Effector CD4-positive, alpha-beta T cell (primary cell): Measurements from ENCODE around the gene OCSTAMP. TPM values are rescaled to one million over a fixed set of nuclear protein-coding genes. Genes with fewer than 3 reads are reported as not detected.

Experiments
- DNase-seq: peaks from one replicate; pipeline ENCODE4 v3.0.0-alpha.2; 2020
- total RNA-seq: gene quantifications from one replicate; lab custom pipeline; 2026; lab: John Stamatoyannopoulos, UW

Gene OCSTAMP
- total RNA-seq = not detected

- DNase-seq = no peak
These were observed at the start of gene OCSTAMP for GRCh38 chr20:46550461-46550860. Gene OCSTAMP, minus strand, starts transcription at chr20:46550654. Its CDS starts 94 bp downstream, at chr20:46550560.

GRCh38 chr20:46599227-46599987 is 49.0 kb upstream of the OCSTAMP start:
- DNase-seq = no peak

GRCh38 chr20:46595933-46596332 is 45.5 kb upstream of the OCSTAMP start:
- no peak for DNase-seq

GRCh38 chr20:46594725-46595124 is 44.3 kb upstream of the OCSTAMP start:
- DNase-seq = no peak

- no peak for DNase-seq
These were observed 42.3 kb upstream of the OCSTAMP start for GRCh38 chr20:46592580-46593362.

- no peak for DNase-seq
These were observed 40.0 kb upstream of the OCSTAMP start for GRCh38 chr20:46590443-46590842.

- no peak for DNase-seq
These were observed 38.4 kb upstream of the OCSTAMP start for GRCh38 chr20:46588532-46589511.

GRCh38 chr20:46587986-46588385 is 37.5 kb upstream of the OCSTAMP start:
- no peak for DNase-seq

GRCh38 chr20:46586724-46587123 is 36.3 kb upstream of the OCSTAMP start:
- DNase-seq = no peak

GRCh38 chr20:46584508-46584907 is 34.1 kb upstream of the OCSTAMP start:
- no peak for DNase-seq

- DNase-seq = no peak
These were observed 33.2 kb upstream of the OCSTAMP start for GRCh38 chr20:46583411-46584214.

GRCh38 chr20:46582648-46583047 is 32.2 kb upstream of the OCSTAMP start:
- no peak for DNase-seq

- no peak for DNase-seq
These were observed 30.9 kb upstream of the OCSTAMP start for GRCh38 chr20:46581391-46581790.

GRCh38 chr20:46580613-46581205 is 30.3 kb upstream of the OCSTAMP start:
- no peak for DNase-seq

GRCh38 chr20:46578745-46579144 is 28.3 kb upstream of the OCSTAMP start:
- no peak for DNase-seq

- DNase-seq = no peak
These were observed 26.4 kb upstream of the OCSTAMP start for GRCh38 chr20:46576774-46577395.

GRCh38 chr20:46575937-46576461 is 25.5 kb upstream of the OCSTAMP start:
- DNase-seq = no peak

- no peak for DNase-seq
These were observed 24.9 kb upstream of the OCSTAMP start for GRCh38 chr20:46575394-46575793.

- no peak for DNase-seq
These were observed 23.5 kb upstream of the OCSTAMP start for GRCh38 chr20:46573788-46574584.

- DNase-seq = no peak
These were observed 22.8 kb upstream of the OCSTAMP start for GRCh38 chr20:46573234-46573633.
